ENCODE results near the gene MARCKSL1. TPM values are rescaled to one million over a fixed set of nuclear protein-coding genes. Genes with fewer than 3 reads are reported as not detected.

Gene MARCKSL1
- total RNA-seq, 1 experiment from 2014 or later = 457 TPM

DNA sequence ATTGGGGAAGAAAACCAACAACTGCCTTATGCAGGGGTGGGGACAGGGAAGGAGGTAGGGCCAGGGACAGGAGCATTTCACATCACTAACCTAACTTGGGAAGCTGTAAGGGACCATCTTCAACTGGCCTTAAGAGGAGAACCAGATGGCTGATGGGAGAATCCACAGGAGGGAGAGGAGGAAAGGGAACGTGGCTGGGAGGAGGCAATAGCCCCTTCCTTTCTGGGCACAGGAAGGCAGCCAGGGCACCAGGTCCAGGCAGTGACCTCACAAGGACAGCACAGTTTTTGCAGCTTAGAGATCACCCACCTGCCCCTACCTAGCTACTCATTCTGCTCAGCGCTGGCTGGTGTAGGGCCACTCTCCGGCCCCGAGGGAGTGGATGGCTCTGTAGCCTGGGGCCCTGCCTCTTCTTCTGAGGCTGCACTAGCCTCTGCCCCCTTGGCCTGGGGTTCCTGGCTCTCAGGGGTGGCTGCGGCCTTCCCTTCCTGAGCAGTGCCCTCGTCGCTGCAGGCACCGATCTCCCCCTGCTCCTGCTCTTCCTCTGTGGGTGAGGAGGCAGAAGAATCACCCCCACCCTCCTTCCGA, 1.7 kb downstream of the MARCKSL1 start:
- no peaks in the 10 kb centered on the region for H3K9me3 ChIP-seq (ENCODE audit: control insufficient read depth, low read depth, low read length)
- H3K27ac ChIP-seq (ENCODE audit: insufficient read length, low read depth, low read length) = no peak overlapping the region
- peaks cover 2% of the 10 kb centered on the region; the same call in 1 of the 2 replicates for H3K27me3 ChIP-seq (ENCODE audit: insufficient read depth, low read length)
- Mint-ChIP-seq H3K27me3 (ENCODE audit: low read depth) (peaks cover 30% of the 10 kb centered on the region), H3K36me3 (ENCODE audit: insufficient read depth in 1 of 3, low read depth in 3 of 3) (peaks cover 33 to 57% (median 55%) of the 10 kb centered on the region in 3 experiments), H3K27ac (peak overlapping the region; percentile 93 to 98 (median 97); a peak in 4 of 7 replicates), H3K9me3 (no peaks in the 10 kb centered on the region; a peak in 1 of 5 replicates), H3K4me1 (peaks cover 43 to 55% of the 10 kb centered on the region in 2 experiments), H3K4me3 (peak overlapping the region; percentile 93 to 97)
- H2AK5ac ChIP-seq (ENCODE audit: insufficient read length, low read length) = no peak overlapping the region
- no peak overlapping the region for H3K18ac ChIP-seq (ENCODE audit: insufficient read length, low read depth, low read length)
- peaks cover 3% of the 10 kb centered on the region; the same call in 1 of the 2 replicates for H3K4me1 ChIP-seq (ENCODE audit: insufficient read depth, low read length)
- H2BK15ac ChIP-seq (ENCODE audit: low read depth, low read length) = no peak overlapping the region
- H3K14ac ChIP-seq (ENCODE audit: insufficient read depth, low read length) = no peak overlapping the region
- peaks cover 6% of the 10 kb centered on the region; the same call in 1 of the 2 replicates for H3K79me2 ChIP-seq (ENCODE audit: insufficient read depth, low read length)
- no CpG with 5 or more reads among the region's 9 CpGs for WGBS (ENCODE audit: extremely low coverage, insufficient read length, low lambda C conversion rate)
- no peak overlapping the region for H2BK12ac ChIP-seq (ENCODE audit: insufficient read length, low read depth, low read length)
- H4K20me1 ChIP-seq (ENCODE audit: control insufficient read depth, insufficient read depth, insufficient read length) = no peaks in the 10 kb centered on the region
- no peak for DNase-seq
- peak overlapping the region; percentile 60 for H3K4me2 ChIP-seq (ENCODE audit: insufficient read depth, insufficient read length, low read length)
- H3K79me1 ChIP-seq (ENCODE audit: insufficient read depth, low read depth, low read length, poor library complexity, severe bottlenecking) = no peaks in the 10 kb centered on the region
- peak overlapping the region; percentile 72 for H3K9ac ChIP-seq (ENCODE audit: extremely low read depth, insufficient read length, low read length)
- H2BK5ac ChIP-seq (ENCODE audit: insufficient read length, low read length) = no peak overlapping the region
- no peak overlapping the region for H4K91ac ChIP-seq (ENCODE audit: insufficient read length, low read depth, low read length)
- no peak overlapping the region for H3T11ph ChIP-seq (ENCODE audit: low read length)
- no peak overlapping the region for H4K5ac ChIP-seq (ENCODE audit: insufficient read length, low read depth, low read length)
- no peak overlapping the region for H3K4ac ChIP-seq (ENCODE audit: low read depth, low read length)
- no peak overlapping the region for H2BK120ac ChIP-seq (ENCODE audit: low read depth, low read length, poor library complexity, severe bottlenecking)
- H3K23ac ChIP-seq (ENCODE audit: insufficient read length, low read depth, low read length) = no peak overlapping the region
- no peak overlapping the region for H2AFZ ChIP-seq (ENCODE audit: low read length)
- H4K8ac ChIP-seq (replicated peaks; ENCODE audit: insufficient read length, low read depth, low read length) = no peak overlapping the region
- TF ChIP-seq, protein P1, sequence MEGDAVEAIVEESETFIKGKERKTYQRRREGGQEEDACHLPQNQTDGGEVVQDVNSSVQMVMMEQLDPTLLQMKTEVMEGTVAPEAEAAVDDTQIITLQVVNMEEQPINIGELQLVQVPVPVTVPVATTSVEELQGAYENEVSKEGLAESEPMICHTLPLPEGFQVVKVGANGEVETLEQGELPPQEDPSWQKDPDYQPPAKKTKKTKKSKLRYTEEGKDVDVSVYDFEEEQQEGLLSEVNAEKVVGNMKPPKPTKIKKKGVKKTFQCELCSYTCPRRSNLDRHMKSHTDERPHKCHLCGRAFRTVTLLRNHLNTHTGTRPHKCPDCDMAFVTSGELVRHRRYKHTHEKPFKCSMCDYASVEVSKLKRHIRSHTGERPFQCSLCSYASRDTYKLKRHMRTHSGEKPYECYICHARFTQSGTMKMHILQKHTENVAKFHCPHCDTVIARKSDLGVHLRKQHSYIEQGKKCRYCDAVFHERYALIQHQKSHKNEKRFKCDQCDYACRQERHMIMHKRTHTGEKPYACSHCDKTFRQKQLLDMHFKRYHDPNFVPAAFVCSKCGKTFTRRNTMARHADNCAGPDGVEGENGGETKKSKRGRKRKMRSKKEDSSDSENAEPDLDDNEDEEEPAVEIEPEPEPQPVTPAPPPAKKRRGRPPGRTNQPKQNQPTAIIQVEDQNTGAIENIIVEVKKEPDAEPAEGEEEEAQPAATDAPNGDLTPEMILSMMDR (conservative IDR thresholded peaks at IDR 0.05) = no peak
- H2BK20ac ChIP-seq (ENCODE audit: low read depth, low read length, poor library complexity, severe bottlenecking) = no peak overlapping the region
- H3K23me2 ChIP-seq (ENCODE audit: insufficient read length, low read depth, low read length, poor library complexity, severe bottlenecking) = peaks cover 11% of the 10 kb centered on the region
- H3K56ac ChIP-seq (ENCODE audit: insufficient read length, low read depth, low read length) = no peak overlapping the region

All from H9 (cell line).